ENCODE data around the gene TMEM161B. TPM values are rescaled to one million over a fixed set of nuclear protein-coding genes. Genes with fewer than 3 reads are reported as not detected.
A peak's percentile ranks its signal among the peaks of the same experiment; 100 is the strongest.
"Not testable (repeated sequence)": the region's sequence is repeated elsewhere in the genome, so short reads cannot be mapped to it uniquely, and the experiment has no call there.

Gene TMEM161B
- total and polyA plus RNA-seq, 2 experiments from 2014 or later, result 8.6 to 11.2 TPM

- no peaks in the 10 kb centered on the region for H3K9me3 ChIP-seq (ENCODE audit: low read depth)
- H3K27ac ChIP-seq, result no peak overlapping the region
- H3K36me3 ChIP-seq, result peaks cover 13% of the 10 kb centered on the region
- no peaks in the 10 kb centered on the region for H3K27me3 ChIP-seq
- DNase-seq (ENCODE audit: low read depth in 1 of 2, low spot score in 1 of 2), result no peak
- no peaks in the 10 kb centered on the region for H3K4me1 ChIP-seq (ENCODE audit: low read depth)
- TF ChIP-seq CTCF (IDR thresholded peaks at IDR 0.05; ENCODE audit: low read depth, low read length), result no peak
- no peak overlapping the region for H3K4me3 ChIP-seq
These were observed 7.7 kb upstream of the TMEM161B start for GRCh38 chr5:88276378-88276777.

GRCh38 chr5:88275581-88275980 lies 6.9 kb upstream of the TMEM161B start:
- no peak for TF ChIP-seq CTCF (IDR thresholded peaks at IDR 0.05; ENCODE audit: low read depth, low read length)
- Histone ChIP-seq H3K27me3 (no peaks in the 10 kb centered on the region), H3K4me1 (ENCODE audit: low read depth) (no peaks in the 10 kb centered on the region), H3K36me3 (peaks cover 13% of the 10 kb centered on the region), H3K27ac (no peak overlapping the region), H3K4me3 (no peak overlapping the region), H3K9me3 (ENCODE audit: low read depth) (no peaks in the 10 kb centered on the region)
- no peak for DNase-seq (ENCODE audit: low read depth in 1 of 2, low spot score in 1 of 2)

- no peaks in the 10 kb centered on the region for H3K9me3 ChIP-seq (ENCODE audit: low read depth)
- DNase-seq (ENCODE audit: low read depth in 1 of 2, low spot score in 1 of 2), result peak in 1 of 2 donors; percentile 26
- peak overlapping the region; percentile 70 for H3K4me3 ChIP-seq
- H3K4me1 ChIP-seq (ENCODE audit: low read depth), result peaks cover 6% of the 10 kb centered on the region
- H3K36me3 ChIP-seq, result peaks cover 7% of the 10 kb centered on the region
- H3K27me3 ChIP-seq, result no peaks in the 10 kb centered on the region
- peak overlapping the region; percentile 49 for H3K27ac ChIP-seq
- no peak for TF ChIP-seq CTCF (IDR thresholded peaks at IDR 0.05; ENCODE audit: low read depth, low read length)
These were observed 652 bp upstream of the TMEM161B start for GRCh38 chr5:88269222-88269771.

- H3K27ac ChIP-seq; DNase-seq (ENCODE audit: low read depth in 1 of 2, low spot score in 1 of 2); H3K9me3 ChIP-seq (ENCODE audit: low read depth); H3K36me3 ChIP-seq; H3K4me1 ChIP-seq (ENCODE audit: low read depth); H3K27me3 ChIP-seq; H3K4me3 ChIP-seq: not testable (repeated sequence)
These were observed 4.1 kb downstream of the TMEM161B start for GRCh38 chr5:88264565-88264964.

- H3K4me3 ChIP-seq, result no peak overlapping the region
- no peak for DNase-seq (ENCODE audit: low read depth in 1 of 2, low spot score in 1 of 2)
- no peak overlapping the region for H3K27ac ChIP-seq
- H3K9me3 ChIP-seq (ENCODE audit: low read depth), result no peaks in the 10 kb centered on the region
- no peaks in the 10 kb centered on the region for H3K36me3 ChIP-seq
- peaks cover 10% of the 10 kb centered on the region for H3K4me1 ChIP-seq (ENCODE audit: low read depth)
- no peak for TF ChIP-seq CTCF (IDR thresholded peaks at IDR 0.05; ENCODE audit: low read depth, low read length)
- H3K27me3 ChIP-seq, result no peaks in the 10 kb centered on the region
These were observed 5.3 kb downstream of the TMEM161B start for GRCh38 chr5:88263349-88263748.

GRCh38 chr5:88262116-88262515 lies 6.5 kb downstream of the TMEM161B start:
- Histone ChIP-seq H3K27ac (no peak overlapping the region), H3K4me1 (ENCODE audit: low read depth) (peaks cover 10% of the 10 kb centered on the region), H3K4me3 (no peak overlapping the region), H3K36me3 (no peaks in the 10 kb centered on the region), H3K27me3 (no peaks in the 10 kb centered on the region), H3K9me3 (ENCODE audit: low read depth) (no peaks in the 10 kb centered on the region)
- peak in 1 of 2 donors; percentile 19 for DNase-seq (ENCODE audit: low read depth in 1 of 2, low spot score in 1 of 2)
- TF ChIP-seq CTCF (IDR thresholded peaks at IDR 0.05; ENCODE audit: low read depth, low read length), result no peak

Data from cardiac muscle cell (in vitro differentiated cells and primary cell).